ENCODE data around the gene ACOXL. TPM values are rescaled to one million over a fixed set of nuclear protein-coding genes. Genes with fewer than 3 reads are reported as not detected.

The ACOXL gene
- total RNA-seq, 1 experiment from 2014 or later, result not detected

DNA sequence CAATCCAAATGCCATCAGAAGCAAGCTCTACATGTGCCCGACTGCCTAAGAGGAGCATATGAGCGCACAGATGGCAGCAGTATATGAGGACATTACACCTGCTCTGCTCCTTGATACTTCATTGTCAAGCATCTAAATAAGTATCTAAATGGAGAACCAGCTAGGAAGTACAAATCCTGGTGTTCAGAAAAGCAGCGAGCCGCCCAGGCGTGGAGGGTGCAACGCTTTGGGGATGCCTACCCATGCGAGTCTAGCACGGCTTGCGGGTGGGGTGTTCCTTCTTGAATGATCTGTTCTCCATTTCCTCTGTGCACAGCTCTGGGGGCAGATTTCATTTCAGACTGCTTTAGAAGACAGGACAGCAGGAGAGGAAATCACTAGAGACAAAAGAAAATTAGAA lies 325.3 kb downstream of the ACOXL start:
- DNase-seq, result peak; percentile 82
- Histone ChIP-seq H3K36me3 (ENCODE audit: insufficient read depth, low read length) (no peaks in the 10 kb centered on the region; the same call in 1 of the 2 replicates), H3K27ac (ENCODE audit: low read length) (peak overlapping the region; percentile 77), H4K20me1 (ENCODE audit: insufficient read depth, low read depth, low read length) (no peaks in the 10 kb centered on the region), H3K9me3 (ENCODE audit: low read length) (peaks cover 10% of the 10 kb centered on the region), H3K9me2 (replicated peaks; ENCODE audit: insufficient read depth, low read length) (no peaks in the 10 kb centered on the region), H3K4me2 (ENCODE audit: low read depth, low read length, poor library complexity, severe bottlenecking) (peak overlapping the region; percentile 59), H3K9ac (ENCODE audit: low read length) (peak overlapping the region; percentile 32), H3K4me1 (ENCODE audit: low read length) (peaks cover 70% of the 10 kb centered on the region), H3K79me2 (ENCODE audit: low read length) (no peaks in the 10 kb centered on the region), H3K27me3 (ENCODE audit: low read length) (no peaks in the 10 kb centered on the region; the same call in 1 of the 2 replicates), H2AFZ (ENCODE audit: low read length) (peak overlapping the region; percentile 17; the same call in 1 of the 2 replicates), H3K4me3 (ENCODE audit: low read length) (peak overlapping the region; percentile 50; the same call in 1 of the 2 replicates)

DNA sequence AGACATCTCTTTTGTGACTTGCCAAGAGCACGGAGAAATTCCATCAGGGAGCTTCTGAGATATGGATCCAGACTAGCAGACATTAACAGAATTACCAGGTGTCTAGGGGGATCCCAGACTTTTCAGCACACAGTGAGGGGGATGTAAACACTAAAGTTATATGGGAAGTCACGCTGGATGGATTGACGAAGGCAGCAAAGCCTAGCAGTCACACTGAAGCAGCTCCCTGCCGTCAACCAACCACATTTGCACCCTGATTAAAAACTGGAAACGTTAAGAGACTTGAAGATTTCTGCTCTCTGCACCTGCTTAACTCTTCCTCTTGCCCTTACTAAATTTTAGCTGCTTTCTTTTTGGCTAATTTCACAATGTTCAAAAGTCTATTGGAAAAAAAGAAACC lies 325.9 kb downstream of the ACOXL start:
- no peaks in the 10 kb centered on the region; the same call in 1 of the 2 replicates for H3K27me3 ChIP-seq (ENCODE audit: low read length)
- H3K27ac ChIP-seq (ENCODE audit: low read length), result peak overlapping the region; percentile 77
- peaks cover 10% of the 10 kb centered on the region for H3K9me3 ChIP-seq (ENCODE audit: low read length)
- no peaks in the 10 kb centered on the region for H3K79me2 ChIP-seq (ENCODE audit: low read length)
- no peaks in the 10 kb centered on the region; the same call in 1 of the 2 replicates for H3K36me3 ChIP-seq (ENCODE audit: insufficient read depth, low read length)
- H3K4me1 ChIP-seq (ENCODE audit: low read length), result peaks cover 65% of the 10 kb centered on the region
- H4K20me1 ChIP-seq (ENCODE audit: insufficient read depth, low read depth, low read length), result no peaks in the 10 kb centered on the region
- H3K4me3 ChIP-seq (ENCODE audit: low read length), result peak overlapping the region; percentile 50; the same call in 1 of the 2 replicates
- no peaks in the 10 kb centered on the region for H3K9me2 ChIP-seq (replicated peaks; ENCODE audit: insufficient read depth, low read length)
- H2AFZ ChIP-seq (ENCODE audit: low read length), result peak overlapping the region; percentile 17; the same call in 1 of the 2 replicates
- H3K4me2 ChIP-seq (ENCODE audit: low read depth, low read length, poor library complexity, severe bottlenecking), result peak overlapping the region; percentile 59
- peak; percentile 57 for DNase-seq
- H3K9ac ChIP-seq (ENCODE audit: low read length), result 0 out of 2 replicates have a peak overlapping the region, but pooled peaks have one; percentile 21

DNA sequence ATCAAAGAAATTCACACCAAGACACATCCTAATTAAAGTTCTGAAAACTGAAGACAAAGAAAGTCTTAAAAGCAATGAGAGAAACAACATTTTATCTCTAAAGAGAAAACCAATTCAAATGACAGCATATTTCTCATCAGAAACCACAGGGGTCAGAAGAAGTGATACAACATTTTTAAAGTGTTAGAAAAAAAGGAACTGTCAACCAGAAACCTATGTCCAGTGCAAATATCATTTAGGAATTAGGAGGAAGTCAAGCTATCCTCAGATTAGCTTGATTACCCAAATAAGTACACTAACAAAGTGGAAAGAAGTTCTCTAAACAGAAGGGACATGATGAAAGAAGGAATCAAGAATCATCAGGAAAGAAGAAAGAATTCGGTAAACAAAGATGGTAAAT lies 328.8 kb downstream of the ACOXL start:
- DNase-seq, result no peak
- Histone ChIP-seq H3K9me3 (ENCODE audit: low read length) (peaks cover 10% of the 10 kb centered on the region), H3K27me3 (ENCODE audit: low read length) (no peaks in the 10 kb centered on the region; the same call in 1 of the 2 replicates), H3K4me2 (ENCODE audit: low read depth, low read length, poor library complexity, severe bottlenecking) (no peak overlapping the region), H2AFZ (ENCODE audit: low read length) (no peak overlapping the region), H3K9me2 (replicated peaks; ENCODE audit: insufficient read depth, low read length) (no peaks in the 10 kb centered on the region), H3K4me1 (ENCODE audit: low read length) (peaks cover 36% of the 10 kb centered on the region), H3K4me3 (ENCODE audit: low read length) (no peak overlapping the region), H3K79me2 (ENCODE audit: low read length) (no peaks in the 10 kb centered on the region), H3K36me3 (ENCODE audit: insufficient read depth, low read length) (no peaks in the 10 kb centered on the region; the same call in 1 of the 2 replicates), H4K20me1 (ENCODE audit: insufficient read depth, low read depth, low read length) (no peaks in the 10 kb centered on the region), H3K9ac (ENCODE audit: low read length) (no peak overlapping the region), H3K27ac (ENCODE audit: low read length) (no peak overlapping the region)

DNA sequence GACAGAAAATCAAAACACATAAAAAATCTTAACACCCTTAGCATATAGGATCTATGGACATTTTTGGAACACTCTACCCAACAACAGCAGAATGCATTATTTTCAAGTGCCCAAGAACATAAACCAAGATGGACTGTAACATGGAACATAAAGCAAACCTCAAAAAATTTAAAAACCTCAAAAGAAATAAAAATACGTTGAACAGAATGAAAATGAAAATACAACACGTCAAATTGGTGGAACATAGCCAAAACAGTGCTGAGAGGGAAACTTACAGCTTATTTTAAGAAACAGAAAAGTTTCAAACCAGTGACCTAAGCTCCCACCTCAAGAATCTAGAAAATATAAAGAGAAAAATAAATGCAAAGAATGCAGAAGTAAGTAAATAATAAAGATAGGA lies 330.0 kb downstream of the ACOXL start:
- no peaks in the 10 kb centered on the region for H4K20me1 ChIP-seq (ENCODE audit: insufficient read depth, low read depth, low read length)
- H3K9ac ChIP-seq (ENCODE audit: low read length), result no peak overlapping the region
- no peak overlapping the region for H3K4me2 ChIP-seq (ENCODE audit: low read depth, low read length, poor library complexity, severe bottlenecking)
- H3K4me1 ChIP-seq (ENCODE audit: low read length), result peaks cover 25% of the 10 kb centered on the region
- no peak overlapping the region for H3K4me3 ChIP-seq (ENCODE audit: low read length)
- no peaks in the 10 kb centered on the region for H3K79me2 ChIP-seq (ENCODE audit: low read length)
- no peak overlapping the region for H2AFZ ChIP-seq (ENCODE audit: low read length)
- H3K27ac ChIP-seq (ENCODE audit: low read length), result no peak overlapping the region
- no peak for DNase-seq
- H3K36me3 ChIP-seq (ENCODE audit: insufficient read depth, low read length), result no peaks in the 10 kb centered on the region; the same call in 1 of the 2 replicates
- no peaks in the 10 kb centered on the region; the same call in 1 of the 2 replicates for H3K27me3 ChIP-seq (ENCODE audit: low read length)
- no peaks in the 10 kb centered on the region for H3K9me2 ChIP-seq (replicated peaks; ENCODE audit: insufficient read depth, low read length)
- H3K9me3 ChIP-seq (ENCODE audit: low read length), result peaks cover 10% of the 10 kb centered on the region

DNA sequence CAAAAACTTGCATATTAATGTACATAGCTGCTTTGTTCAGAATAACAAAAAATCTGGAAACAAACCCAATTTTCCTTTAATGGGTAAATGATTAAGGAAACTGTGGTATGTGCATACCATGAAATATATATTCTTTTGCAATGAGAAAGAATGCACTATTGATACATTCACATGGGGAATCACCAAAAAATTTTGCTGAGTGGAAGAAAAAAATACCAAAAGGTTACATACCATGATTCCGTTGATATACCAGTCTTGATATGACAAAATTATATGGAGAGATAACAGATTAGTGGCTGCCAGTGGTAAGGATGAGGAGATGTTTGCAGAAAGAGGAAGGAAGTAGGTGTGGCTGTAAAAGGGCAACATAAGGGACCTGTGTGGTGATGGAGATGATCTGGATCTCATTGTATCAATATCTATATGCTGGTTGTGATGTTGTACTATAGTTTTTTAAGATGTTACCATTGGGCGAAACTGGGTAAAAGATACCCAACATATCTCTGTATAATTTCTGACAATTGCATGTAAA lies 333.8 kb downstream of the ACOXL start:
- Histone ChIP-seq H3K9ac (ENCODE audit: low read length) (no peak overlapping the region), H3K27me3 (ENCODE audit: low read length) (no peaks in the 10 kb centered on the region), H3K79me2 (ENCODE audit: low read length) (no peaks in the 10 kb centered on the region), H3K4me3 (ENCODE audit: low read length) (no peak overlapping the region), H2AFZ (ENCODE audit: low read length) (no peak overlapping the region), H3K4me2 (ENCODE audit: low read depth, low read length, poor library complexity, severe bottlenecking) (no peak overlapping the region), H3K9me2 (replicated peaks; ENCODE audit: insufficient read depth, low read length) (no peaks in the 10 kb centered on the region), H3K4me1 (ENCODE audit: low read length) (peaks cover 12% of the 10 kb centered on the region), H3K9me3 (ENCODE audit: low read length) (peaks cover 2% of the 10 kb centered on the region), H3K27ac (ENCODE audit: low read length) (no peak overlapping the region), H3K36me3 (ENCODE audit: insufficient read depth, low read length) (no peaks in the 10 kb centered on the region; the same call in 1 of the 2 replicates), H4K20me1 (ENCODE audit: insufficient read depth, low read depth, low read length) (no peaks in the 10 kb centered on the region)
- peak; percentile 46 for DNase-seq

DNA sequence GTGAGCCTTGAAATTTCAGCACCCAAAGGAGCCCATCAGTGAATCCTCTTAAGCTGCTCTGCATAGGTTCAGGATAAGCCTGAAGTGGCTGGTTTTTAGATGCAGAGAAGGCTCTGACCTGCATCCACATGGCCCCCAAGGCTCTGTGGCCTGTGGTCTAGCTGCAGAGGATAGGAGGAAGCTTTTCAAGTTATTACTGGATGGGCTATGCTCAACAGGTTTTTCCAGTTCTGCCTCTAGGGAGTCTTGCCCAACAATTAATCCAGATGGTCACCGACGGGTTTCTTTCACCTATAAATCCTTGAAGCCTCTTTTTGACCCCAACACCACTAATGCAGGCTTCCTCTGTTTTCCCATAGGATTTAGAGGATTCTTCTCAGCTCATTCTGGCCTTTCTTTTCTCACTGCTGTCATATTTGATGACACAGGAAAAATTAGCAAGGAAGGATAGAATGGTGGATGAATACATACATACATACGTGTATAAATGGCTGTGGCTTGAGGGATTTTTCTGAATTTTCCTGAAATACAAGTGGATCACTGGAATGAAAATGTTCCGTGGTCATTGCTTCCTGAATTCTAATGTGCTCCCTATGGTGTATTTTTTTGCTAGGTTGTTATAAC lies 336.2 kb downstream of the ACOXL start:
- H3K27me3 ChIP-seq (ENCODE audit: low read length), result no peaks in the 10 kb centered on the region
- no peaks in the 10 kb centered on the region for H3K36me3 ChIP-seq (ENCODE audit: insufficient read depth, low read length)
- H3K27ac ChIP-seq (ENCODE audit: low read length), result no peak overlapping the region
- H3K9ac ChIP-seq (ENCODE audit: low read length), result no peak overlapping the region
- peaks cover 7% of the 10 kb centered on the region for H3K4me1 ChIP-seq (ENCODE audit: low read length)
- DNase-seq, result peak; percentile 40
- no peak overlapping the region for H3K4me3 ChIP-seq (ENCODE audit: low read length)
- H3K9me2 ChIP-seq (replicated peaks; ENCODE audit: insufficient read depth, low read length), result no peaks in the 10 kb centered on the region
- H3K4me2 ChIP-seq (ENCODE audit: low read depth, low read length, poor library complexity, severe bottlenecking), result no peak overlapping the region
- H4K20me1 ChIP-seq (ENCODE audit: insufficient read depth, low read depth, low read length), result no peaks in the 10 kb centered on the region
- H3K9me3 ChIP-seq (ENCODE audit: low read length), result no peaks in the 10 kb centered on the region
- no peaks in the 10 kb centered on the region for H3K79me2 ChIP-seq (ENCODE audit: low read length)
- no peak overlapping the region for H2AFZ ChIP-seq (ENCODE audit: low read length)

DNA sequence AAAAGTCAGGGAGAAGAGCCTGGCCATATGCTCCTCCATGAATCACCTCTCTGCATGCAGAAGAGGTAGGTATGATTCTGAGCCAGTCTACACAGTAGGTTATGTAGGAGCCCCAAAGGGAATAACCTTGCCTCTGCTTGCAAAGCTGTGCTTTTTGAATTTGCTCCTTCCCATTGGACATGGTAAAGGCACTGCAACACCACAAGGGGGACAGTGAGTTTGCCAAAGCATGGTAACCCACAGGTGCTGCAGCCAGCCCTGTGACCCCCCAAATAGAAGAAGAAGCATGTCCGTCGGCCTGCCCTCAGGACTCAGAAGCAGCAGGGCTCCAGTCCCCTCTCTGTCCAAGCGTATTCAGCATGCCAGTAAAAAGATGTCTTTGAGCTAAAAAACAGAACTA lies 337.3 kb downstream of the ACOXL start:
- H3K79me2 ChIP-seq (ENCODE audit: low read length), result no peaks in the 10 kb centered on the region
- no peaks in the 10 kb centered on the region for H3K27me3 ChIP-seq (ENCODE audit: low read length)
- peaks cover 7% of the 10 kb centered on the region for H3K4me1 ChIP-seq (ENCODE audit: low read length)
- peak; percentile 57 for DNase-seq
- H3K36me3 ChIP-seq (ENCODE audit: insufficient read depth, low read length), result no peaks in the 10 kb centered on the region
- H3K4me2 ChIP-seq (ENCODE audit: low read depth, low read length, poor library complexity, severe bottlenecking), result no peak overlapping the region
- H3K9ac ChIP-seq (ENCODE audit: low read length), result no peak overlapping the region
- H3K27ac ChIP-seq (ENCODE audit: low read length), result no peak overlapping the region
- no peaks in the 10 kb centered on the region; the same call in 1 of the 2 replicates for H3K9me3 ChIP-seq (ENCODE audit: low read length)
- H2AFZ ChIP-seq (ENCODE audit: low read length), result no peak overlapping the region
- H4K20me1 ChIP-seq (ENCODE audit: insufficient read depth, low read depth, low read length), result no peaks in the 10 kb centered on the region
- no peaks in the 10 kb centered on the region for H3K9me2 ChIP-seq (replicated peaks; ENCODE audit: insufficient read depth, low read length)
- H3K4me3 ChIP-seq (ENCODE audit: low read length), result no peak overlapping the region

DNA sequence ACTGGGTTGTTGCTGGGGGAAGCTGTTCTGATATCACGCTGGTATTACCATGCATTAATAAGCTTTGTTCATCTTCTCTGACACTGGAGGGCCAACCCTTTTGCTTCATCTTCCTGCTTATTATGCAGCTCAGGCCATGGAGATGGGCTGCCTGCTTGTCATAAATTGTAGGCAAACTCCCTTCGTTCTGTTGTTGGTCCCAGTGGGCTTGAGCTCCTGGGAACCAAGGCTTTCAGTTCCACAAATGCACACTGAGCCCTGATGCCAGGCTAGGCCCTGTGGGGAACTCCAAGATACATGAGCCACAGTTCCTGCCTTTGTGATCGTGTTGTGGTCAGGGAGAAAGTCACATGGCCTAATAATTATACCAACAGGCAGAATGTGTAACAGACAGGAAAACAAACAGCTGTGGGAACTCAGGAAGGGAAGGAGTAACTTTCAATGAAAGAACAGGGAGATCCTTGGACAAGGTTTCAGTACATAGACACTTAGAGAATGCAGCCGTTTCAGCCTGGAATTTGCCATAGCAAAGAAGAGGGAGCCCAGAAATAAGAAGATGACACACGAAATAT lies 339.3 kb downstream of the ACOXL start:
- H3K36me3 ChIP-seq (ENCODE audit: insufficient read depth, low read length), result no peaks in the 10 kb centered on the region
- H3K4me1 ChIP-seq (ENCODE audit: low read length), result peaks cover 7% of the 10 kb centered on the region
- no peak overlapping the region for H3K9ac ChIP-seq (ENCODE audit: low read length)
- H3K79me2 ChIP-seq (ENCODE audit: low read length), result no peaks in the 10 kb centered on the region
- no peak overlapping the region for H3K4me3 ChIP-seq (ENCODE audit: low read length)
- no peak overlapping the region for H3K4me2 ChIP-seq (ENCODE audit: low read depth, low read length, poor library complexity, severe bottlenecking)
- no peaks in the 10 kb centered on the region for H3K9me2 ChIP-seq (replicated peaks; ENCODE audit: insufficient read depth, low read length)
- no peaks in the 10 kb centered on the region for H4K20me1 ChIP-seq (ENCODE audit: insufficient read depth, low read depth, low read length)
- 0 out of 2 replicates have a peak overlapping the region, but pooled peaks have one; percentile 49 for H2AFZ ChIP-seq (ENCODE audit: low read length)
- no peak overlapping the region for H3K27ac ChIP-seq (ENCODE audit: low read length)
- 0 out of 2 replicates have a peak, but pooled peaks cover 5% of the 10 kb centered on the region for H3K27me3 ChIP-seq (ENCODE audit: low read length)
- peak; percentile 45 for DNase-seq
- peaks cover 3% of the 10 kb centered on the region; the same call in 1 of the 2 replicates for H3K9me3 ChIP-seq (ENCODE audit: low read length)
